ENCODE results near the gene AAGAB. TPM values are rescaled to one million over a fixed set of nuclear protein-coding genes. Genes with fewer than 3 reads are reported as not detected.

AAGAB gene
- total RNA-seq, 4 donors from 2014 or later: 29.4 to 39.2 (median 30.9) TPM

DNA sequence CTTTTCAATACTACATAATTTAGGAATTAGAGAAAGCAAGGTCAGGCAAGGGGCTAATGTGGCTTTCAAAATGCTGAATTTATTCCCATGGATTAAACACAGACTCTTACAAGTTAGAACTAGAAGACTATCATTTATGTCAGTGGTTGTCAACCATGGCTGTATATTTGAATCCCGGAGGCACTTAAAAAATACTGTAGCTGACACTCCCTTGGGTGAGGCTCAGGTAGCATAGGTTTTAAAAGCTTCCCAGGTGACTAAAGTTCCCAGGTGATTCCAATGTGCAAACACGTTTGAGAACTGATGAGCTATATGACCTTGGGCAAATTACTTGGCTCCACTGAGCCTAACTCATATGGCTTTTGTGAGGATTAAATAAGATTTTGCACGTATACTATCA, 29.6 kb downstream of the AAGAB start:
- Histone ChIP-seq H3K36me3 (peaks cover 0 to 14% of the 10 kb centered on the region in 2 donors), H3K4me1 (peaks cover 10% of the 10 kb centered on the region in 2 donors), H3K27me3 (no peaks in the 10 kb centered on the region), H3K27ac (no peak overlapping the region), H3K4me3 (no peak overlapping the region), H3K9me3 (no peaks in the 10 kb centered on the region)
- intact Hi-C loops (cut with DNase I; ENCODE audit: low total_unique reads): no loop called here
- no peak for ATAC-seq
- TF ChIP-seq, protein P1, sequence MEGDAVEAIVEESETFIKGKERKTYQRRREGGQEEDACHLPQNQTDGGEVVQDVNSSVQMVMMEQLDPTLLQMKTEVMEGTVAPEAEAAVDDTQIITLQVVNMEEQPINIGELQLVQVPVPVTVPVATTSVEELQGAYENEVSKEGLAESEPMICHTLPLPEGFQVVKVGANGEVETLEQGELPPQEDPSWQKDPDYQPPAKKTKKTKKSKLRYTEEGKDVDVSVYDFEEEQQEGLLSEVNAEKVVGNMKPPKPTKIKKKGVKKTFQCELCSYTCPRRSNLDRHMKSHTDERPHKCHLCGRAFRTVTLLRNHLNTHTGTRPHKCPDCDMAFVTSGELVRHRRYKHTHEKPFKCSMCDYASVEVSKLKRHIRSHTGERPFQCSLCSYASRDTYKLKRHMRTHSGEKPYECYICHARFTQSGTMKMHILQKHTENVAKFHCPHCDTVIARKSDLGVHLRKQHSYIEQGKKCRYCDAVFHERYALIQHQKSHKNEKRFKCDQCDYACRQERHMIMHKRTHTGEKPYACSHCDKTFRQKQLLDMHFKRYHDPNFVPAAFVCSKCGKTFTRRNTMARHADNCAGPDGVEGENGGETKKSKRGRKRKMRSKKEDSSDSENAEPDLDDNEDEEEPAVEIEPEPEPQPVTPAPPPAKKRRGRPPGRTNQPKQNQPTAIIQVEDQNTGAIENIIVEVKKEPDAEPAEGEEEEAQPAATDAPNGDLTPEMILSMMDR (IDR thresholded peaks at IDR 0.05 in 4 of 5, conservative IDR thresholded peaks at IDR 0.05 in 1 of 5): no peak
- no peak for TF ChIP-seq POLR2A (IDR thresholded peaks at IDR 0.05)
- in situ Hi-C loops (cut with MboI; ENCODE audit: low sequenced_read_pairs in 4 of 4): loop anchor here in 1 of 4 donors (25.0 kb wide), 1 partner anchor 88 kb away; no protein-coding TSS in a partner anchor
- DNase-seq: no peak

DNA sequence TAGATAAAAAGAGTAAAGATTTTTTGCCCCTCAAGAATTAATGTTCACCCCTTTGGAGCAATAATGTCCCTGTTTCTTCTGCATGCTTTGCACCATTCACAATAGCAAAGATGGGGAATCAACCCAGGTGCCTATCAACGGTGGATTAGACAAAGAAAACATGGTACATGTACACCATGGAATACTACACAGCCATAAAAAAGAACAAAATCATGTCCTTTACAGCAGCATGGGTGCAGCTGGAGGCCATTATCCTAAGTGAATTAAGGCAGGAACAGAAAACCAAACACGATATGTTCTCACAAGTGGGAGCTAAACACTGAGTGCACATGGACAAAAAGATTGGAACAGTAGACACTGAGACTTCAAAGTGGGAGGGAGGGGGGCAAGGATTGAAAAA, 35.2 kb downstream of the AAGAB start:
- no peaks in the 10 kb centered on the region for H3K36me3 ChIP-seq
- in situ Hi-C loops (cut with MboI; ENCODE audit: low sequenced_read_pairs in 4 of 4) (no loop called here), intact Hi-C loops (cut with DNase I; ENCODE audit: low total_unique reads) (no loop called here)
- H3K4me3 ChIP-seq: no peak overlapping the region
- no peak for DNase-seq
- H3K4me1 ChIP-seq: peaks cover 5 to 10% of the 10 kb centered on the region in 2 donors
- H3K9me3 ChIP-seq: no peaks in the 10 kb centered on the region
- ATAC-seq: no peak
- H3K27me3 ChIP-seq: no peaks in the 10 kb centered on the region
- no peak overlapping the region for H3K27ac ChIP-seq
- TF ChIP-seq POLR2A (IDR thresholded peaks at IDR 0.05): no peak
- TF ChIP-seq, protein P1 (IDR thresholded peaks at IDR 0.05 in 4 of 5, conservative IDR thresholded peaks at IDR 0.05 in 1 of 5): no peak

DNA sequence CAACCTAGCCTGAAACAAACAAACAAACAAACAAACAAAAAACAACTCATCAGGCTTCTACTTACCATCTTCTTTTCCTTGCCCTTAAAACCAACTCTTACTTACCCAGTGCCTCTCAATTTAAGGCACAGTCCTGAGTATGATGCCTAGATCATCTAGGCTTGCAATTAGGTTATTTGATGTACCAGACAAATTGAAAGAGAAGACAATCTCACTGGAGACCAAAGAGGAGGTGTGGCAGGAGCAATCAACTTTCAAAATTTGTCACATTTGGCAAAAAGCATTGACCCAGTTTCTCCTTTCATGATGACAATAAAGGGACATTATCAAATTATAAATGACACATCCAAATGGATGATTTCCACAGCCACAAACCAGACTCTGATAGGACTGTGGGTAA, 36.0 kb downstream of the AAGAB start:
- Histone ChIP-seq H3K4me1 (peaks cover 5 to 10% of the 10 kb centered on the region in 2 donors), H3K9me3 (no peaks in the 10 kb centered on the region), H3K36me3 (no peaks in the 10 kb centered on the region), H3K27me3 (no peaks in the 10 kb centered on the region), H3K4me3 (no peak overlapping the region), H3K27ac (no peak overlapping the region)
- no peak for ATAC-seq
- no peak for DNase-seq
- intact Hi-C loops (cut with DNase I; ENCODE audit: low total_unique reads): no loop called here
- in situ Hi-C loops (cut with MboI; ENCODE audit: low sequenced_read_pairs in 4 of 4): no loop called here
- no peak for TF ChIP-seq POLR2A (IDR thresholded peaks at IDR 0.05)
- TF ChIP-seq, protein P1 (IDR thresholded peaks at IDR 0.05 in 4 of 5, conservative IDR thresholded peaks at IDR 0.05 in 1 of 5): no peak

DNA sequence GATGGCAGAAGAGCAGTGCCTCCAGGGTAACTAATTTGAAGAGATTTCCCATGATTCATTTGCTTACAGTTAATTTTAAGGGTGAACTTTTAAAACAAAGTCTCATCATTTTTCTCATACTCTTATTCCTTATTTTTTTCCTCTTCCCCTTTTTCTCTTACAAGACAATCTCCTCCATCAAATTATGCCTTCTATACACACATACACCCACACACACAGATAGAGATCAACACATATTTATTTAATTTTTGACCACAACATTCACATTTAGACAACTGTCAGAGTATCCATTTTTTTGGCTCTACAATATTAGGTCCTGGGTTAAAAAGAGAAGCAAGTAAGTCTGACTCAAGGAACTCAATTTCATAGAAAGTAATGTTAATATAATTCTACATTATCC, 37.6 kb downstream of the AAGAB start:
- H3K9me3 ChIP-seq: no peaks in the 10 kb centered on the region
- no peaks in the 10 kb centered on the region for H3K36me3 ChIP-seq
- no peak overlapping the region for H3K4me3 ChIP-seq
- DNase-seq: no peak
- in situ Hi-C loops (cut with MboI; ENCODE audit: low sequenced_read_pairs in 4 of 4): no loop called here
- H3K27ac ChIP-seq: no peak overlapping the region
- no peak for ATAC-seq
- TF ChIP-seq, protein P1 (IDR thresholded peaks at IDR 0.05 in 4 of 5, conservative IDR thresholded peaks at IDR 0.05 in 1 of 5): no peak
- no peak for TF ChIP-seq POLR2A (IDR thresholded peaks at IDR 0.05)
- no peaks in the 10 kb centered on the region for H3K27me3 ChIP-seq
- H3K4me1 ChIP-seq: peaks cover 5 to 10% of the 10 kb centered on the region in 2 donors
- intact Hi-C loops (cut with DNase I; ENCODE audit: low total_unique reads): no loop called here

DNA sequence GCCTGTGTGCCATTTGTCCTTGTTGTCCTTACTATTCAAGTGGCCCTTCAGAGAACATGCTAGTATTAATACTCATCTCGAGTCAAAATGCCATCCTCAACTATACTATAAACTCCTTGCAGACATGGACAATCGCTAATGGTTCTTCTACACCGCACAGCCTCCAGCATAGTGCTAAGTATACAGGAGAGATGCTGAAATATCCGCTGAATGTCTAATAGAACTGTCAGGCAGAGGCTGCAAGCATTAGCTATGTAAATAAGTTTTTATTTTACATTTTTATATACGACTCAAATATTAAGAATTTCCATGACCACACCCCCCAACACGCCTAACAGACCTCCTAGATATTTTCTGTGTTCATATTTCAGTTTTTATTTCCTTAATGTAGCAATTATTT, 39.4 kb downstream of the AAGAB start:
- H3K4me1 ChIP-seq: peaks cover 0 to 2% of the 10 kb centered on the region in 2 donors

More for the DNA sequence above, 39.4 kb downstream of the AAGAB start:
- Histone ChIP-seq H3K4me3 (no peak overlapping the region), H3K27ac (no peak overlapping the region), H3K9me3 (no peaks in the 10 kb centered on the region), H3K27me3 (no peaks in the 10 kb centered on the region), H3K36me3 (no peaks in the 10 kb centered on the region)
- ATAC-seq (no peak), DNase-seq (no peak)
- TF ChIP-seq, protein P1 (IDR thresholded peaks at IDR 0.05 in 4 of 5, conservative IDR thresholded peaks at IDR 0.05 in 1 of 5): no peak
- TF ChIP-seq POLR2A (IDR thresholded peaks at IDR 0.05): no peak
- in situ Hi-C loops (cut with MboI; ENCODE audit: low sequenced_read_pairs in 4 of 4) (no loop called here), intact Hi-C loops (cut with DNase I; ENCODE audit: low total_unique reads) (no loop called here)
